ENCODE measurements around the gene LIMA1.
A peak's percentile ranks its signal among the peaks of the same experiment; 100 is the strongest.
"Not testable (repeated sequence)": the region's sequence is repeated elsewhere in the genome, so short reads cannot be mapped to it uniquely, and the experiment has no call there.

The LIMA1 gene

DNA sequence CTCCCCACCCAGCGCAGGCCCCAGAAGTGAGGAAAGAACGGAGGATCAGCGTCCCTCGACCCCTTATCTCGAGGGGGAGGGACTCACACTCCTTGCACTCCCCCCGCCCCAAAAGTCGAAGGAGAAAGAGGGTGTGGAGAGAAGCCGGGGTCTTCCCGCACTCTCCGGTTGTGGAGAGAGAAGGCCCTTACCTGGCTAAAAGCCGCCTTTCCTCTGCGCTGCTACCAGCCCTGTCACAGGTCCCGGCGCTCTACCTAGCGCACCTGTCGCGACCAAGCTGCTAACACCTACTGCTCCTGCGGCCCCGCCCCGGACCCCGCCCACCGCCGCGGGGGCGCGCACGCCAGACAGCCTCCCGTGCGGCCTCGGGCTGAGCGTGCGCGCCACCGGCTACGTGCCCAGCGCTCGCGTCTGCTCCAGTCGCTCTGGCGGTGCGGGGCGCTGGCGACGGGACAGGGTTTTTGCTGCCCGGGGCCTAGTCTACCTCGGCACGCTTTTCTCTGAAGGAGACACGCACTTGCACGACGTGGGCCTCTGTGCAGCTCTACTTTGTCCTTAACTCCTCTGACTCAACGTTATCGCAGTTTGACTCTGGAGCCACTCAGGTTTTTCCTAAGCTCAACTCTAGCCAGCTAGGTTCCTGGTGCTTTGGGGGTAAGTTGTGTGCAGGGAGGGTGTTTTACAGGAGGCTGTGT lies at the start of gene LIMA1:
Gene LIMA1 (minus strand): TSS at position 292 of the 695 bp plus-strand sequence. CDS start 34,769 bp downstream, outside the sequence.
- peak; percentile 63 for DNase-seq

GRCh38 chr12:50331745-50332144 lies 48.4 kb upstream of the LIMA1 start:
- DNase-seq = no peak

DNA sequence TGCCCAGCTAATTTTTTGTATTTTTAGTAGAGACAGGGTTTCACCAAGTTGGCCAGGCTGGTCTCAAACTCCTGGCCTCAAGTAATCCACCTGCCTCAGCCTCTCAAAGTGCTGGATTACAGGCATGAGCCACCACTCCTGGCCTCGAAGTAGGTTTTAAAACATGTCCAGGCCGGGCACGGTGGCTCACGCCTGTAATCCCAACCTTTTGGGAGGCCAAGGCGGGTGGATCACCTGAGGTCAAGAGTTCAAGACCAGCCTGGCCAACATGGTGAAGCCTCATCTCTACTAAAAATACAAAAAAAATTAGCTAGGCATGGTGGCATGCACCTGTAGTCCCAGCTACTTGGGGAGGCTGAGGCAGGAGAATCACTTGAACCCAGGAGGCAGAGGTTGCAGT lies 45.3 kb upstream of the LIMA1 start:
- not testable (repeated sequence) for DNase-seq

DNA sequence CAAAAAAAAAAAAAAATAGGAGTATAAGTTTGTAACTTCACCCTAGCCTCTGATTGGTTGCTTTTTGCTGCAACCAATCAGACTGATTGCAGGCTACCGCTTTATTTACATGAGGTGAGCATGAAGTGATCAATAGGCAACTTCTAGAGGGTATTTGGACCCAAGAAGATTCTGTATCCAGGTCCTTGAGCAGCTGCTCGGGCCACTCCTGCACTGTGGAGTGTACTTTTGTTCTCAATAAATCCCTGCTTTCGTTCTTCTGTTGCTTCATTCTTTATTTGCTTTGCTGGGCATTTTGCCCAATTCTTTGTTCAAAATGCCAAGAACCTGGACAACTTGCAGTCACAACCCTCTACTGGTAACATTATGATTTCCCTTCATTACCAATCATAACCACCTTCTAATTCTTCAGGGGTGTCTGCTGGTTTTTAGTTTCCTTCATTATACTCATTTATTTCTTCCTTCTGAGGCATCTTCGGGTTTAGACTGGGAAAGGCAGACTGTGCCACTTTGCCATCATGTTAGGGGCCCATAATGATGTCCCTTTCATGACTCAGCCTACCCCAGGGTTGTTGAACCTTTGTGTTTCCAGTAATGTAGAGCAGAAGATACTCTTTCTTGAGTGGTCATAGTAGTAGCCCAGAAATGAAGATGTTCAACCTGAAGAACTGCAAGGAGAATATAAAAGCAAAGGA lies 43.4 kb upstream of the LIMA1 start:
- peak; percentile 12 for DNase-seq

DNA sequence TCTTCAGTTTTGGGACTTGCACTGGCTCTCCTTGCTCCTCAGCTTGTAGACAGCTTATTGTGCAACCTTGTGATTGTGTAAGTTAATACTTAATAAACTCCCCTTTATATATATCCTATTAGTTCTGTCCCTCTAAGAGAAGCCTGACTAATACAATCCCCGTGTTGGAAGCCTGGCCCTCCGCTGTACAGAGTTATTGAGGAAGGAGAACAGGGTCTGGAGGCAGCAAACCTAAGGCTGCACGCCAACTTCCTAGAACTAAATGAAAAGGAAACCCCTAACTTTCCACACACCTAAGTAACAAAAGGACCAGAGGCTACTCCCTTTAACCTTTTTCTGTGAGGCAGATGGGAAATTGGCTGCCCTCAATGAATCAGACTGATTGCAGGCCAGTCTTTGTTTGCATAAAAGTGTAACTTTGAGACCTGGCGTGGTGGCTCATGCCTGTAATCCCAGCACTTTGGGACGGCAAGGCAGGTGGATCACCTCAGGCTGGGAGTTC lies 42.6 kb upstream of the LIMA1 start:
- DNase-seq = no peak

- DNase-seq = not testable (repeated sequence)
These were observed 41.5 kb upstream of the LIMA1 start for GRCh38 chr12:50324770-50325169.

GRCh38 chr12:50324077-50324476 lies 40.8 kb upstream of the LIMA1 start:
- DNase-seq = not testable (repeated sequence)

- no peak for DNase-seq
These were observed 38.9 kb upstream of the LIMA1 start for GRCh38 chr12:50322206-50322605.

DNA sequence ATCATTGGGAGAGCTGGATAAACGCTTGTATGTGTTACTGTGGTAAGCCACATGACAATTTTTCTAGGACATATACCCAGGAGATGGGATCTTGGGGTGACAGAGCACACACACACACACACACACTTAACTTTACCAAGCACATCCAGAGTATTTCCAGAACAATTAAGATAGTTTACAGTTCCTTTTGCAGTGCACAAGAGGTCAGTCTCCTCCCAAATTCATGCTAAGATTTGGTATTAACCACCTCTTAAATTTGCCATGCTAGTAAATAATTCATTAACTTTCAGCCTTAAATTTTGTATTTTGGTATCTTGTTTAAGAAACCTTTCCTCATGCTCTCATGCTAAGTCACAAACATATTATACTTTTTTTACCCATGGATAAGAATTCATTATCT lies 33.9 kb upstream of the LIMA1 start:
- DNase-seq = no peak

- DNase-seq = no peak
These were observed 32.5 kb upstream of the LIMA1 start for GRCh38 chr12:50315803-50316202.

- peak; percentile 10 for DNase-seq
These were observed 31.5 kb upstream of the LIMA1 start for GRCh38 chr12:50314636-50315312.

DNA sequence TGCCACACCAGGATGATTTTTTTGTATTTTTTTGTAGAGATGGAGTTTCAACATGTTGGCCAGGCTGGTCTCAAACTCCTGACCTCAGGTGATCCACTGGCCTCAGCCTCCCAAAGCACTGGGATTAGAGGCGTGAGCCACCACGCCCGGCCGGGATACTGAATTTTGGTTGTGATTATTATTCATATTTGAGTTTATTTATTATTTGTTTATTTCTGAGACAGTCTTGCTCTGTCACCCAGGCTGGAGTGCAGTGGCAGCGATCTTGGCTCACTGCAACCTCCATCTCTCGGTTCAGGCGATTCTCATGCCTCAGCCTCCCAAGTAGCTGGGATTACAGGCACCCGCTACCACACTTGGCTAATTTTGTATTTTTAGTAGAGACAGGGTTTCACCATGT lies 30.7 kb upstream of the LIMA1 start:
- not testable (repeated sequence) for DNase-seq

DNA sequence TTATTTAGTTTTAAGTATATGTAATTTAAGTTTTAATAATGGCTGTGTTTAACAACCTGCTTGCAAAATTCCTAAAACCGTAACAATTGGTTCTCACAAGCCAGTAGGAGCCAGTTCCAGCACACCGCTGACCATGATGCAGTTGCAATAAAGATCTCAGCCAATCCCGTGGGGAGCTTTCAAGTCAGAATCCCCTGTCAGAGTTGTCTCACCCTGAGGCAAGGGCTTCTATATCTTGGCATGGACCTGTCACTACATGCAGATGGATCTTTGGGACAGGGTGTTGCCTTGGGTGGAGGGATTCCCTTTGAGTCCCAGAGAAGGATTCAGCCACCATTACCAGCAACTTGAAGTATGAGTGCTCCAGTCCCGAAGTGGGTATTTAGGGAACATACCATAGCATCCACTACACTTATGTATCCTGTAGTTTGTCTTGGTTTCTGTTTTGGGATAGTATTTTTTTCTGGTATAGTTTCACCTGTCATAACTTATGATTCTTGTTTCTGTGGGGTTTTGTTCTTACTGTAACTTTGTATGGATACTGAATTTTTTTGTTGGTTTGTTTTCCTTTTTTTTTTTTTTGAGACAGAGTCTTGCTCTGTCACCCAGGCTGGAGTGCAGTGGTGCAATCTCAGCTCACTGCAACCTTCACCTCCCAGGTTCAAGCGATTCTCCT lies 30.1 kb upstream of the LIMA1 start:
- DNase-seq = no peak

- DNase-seq = not testable (repeated sequence)
These were observed 28.7 kb upstream of the LIMA1 start for GRCh38 chr12:50311858-50312609.

DNA sequence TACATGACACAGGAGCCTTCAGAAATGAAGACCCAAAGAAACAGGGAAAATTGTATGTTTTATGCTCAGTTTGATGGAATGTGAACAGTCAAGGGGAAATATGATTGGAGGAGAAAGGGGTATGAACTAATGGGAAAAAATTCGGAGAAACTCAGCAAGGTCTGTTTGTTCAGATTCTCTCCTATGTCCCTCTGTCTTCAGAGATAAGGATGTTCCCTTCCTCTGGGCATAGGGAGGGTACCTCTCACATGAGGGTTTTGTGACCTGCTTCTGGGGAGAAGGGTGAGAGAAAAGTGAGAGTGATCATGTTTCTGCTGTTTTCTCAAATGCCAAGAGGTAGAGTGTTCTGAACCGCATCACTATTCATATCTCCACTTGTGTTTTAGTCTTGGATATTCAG lies 26.6 kb upstream of the LIMA1 start:
- no peak for DNase-seq

DNA sequence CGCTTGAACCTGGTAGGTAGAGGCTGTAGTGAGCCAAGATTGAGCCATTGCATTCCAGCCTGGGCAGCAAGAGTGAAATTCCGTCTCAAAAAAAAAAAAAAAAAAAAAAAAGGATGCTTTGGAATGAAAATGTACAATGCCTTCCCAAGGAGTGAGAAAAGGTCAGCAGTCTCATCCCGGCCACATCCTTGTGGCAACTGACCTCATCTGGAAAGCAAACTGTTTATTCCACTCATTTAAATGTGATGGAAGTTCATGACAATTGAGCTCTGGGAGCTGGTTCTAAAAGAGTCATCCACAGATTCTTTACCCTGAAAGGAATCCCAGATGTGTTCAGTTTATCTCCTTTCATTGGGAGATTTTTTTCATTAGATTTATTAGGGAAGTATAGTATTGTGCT lies 19.4 kb upstream of the LIMA1 start:
- no peak for DNase-seq

- DNase-seq = no peak
These were observed 14.7 kb upstream of the LIMA1 start for GRCh38 chr12:50297996-50298395.

DNA sequence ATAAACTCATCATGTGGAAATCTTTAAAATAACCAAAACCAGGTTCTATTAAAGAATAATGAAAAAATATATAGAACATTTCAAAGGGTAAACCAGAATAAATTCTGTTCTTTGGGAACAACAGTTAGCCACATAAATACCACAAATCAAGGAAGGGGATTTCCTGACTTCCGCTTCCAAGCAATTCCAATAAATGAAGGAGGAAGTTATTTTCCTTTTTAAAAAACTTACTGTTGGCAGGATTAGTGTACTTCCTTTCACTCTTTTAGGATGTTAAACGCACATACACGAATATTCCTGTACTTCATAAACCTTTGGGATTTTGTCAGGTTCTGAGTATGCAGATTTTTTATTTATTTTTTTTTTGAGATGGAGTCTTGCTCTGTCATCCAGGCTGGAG lies 13.7 kb upstream of the LIMA1 start:
- no peak for DNase-seq

- no peak for DNase-seq
These were observed 13.2 kb upstream of the LIMA1 start for GRCh38 chr12:50296554-50296953.

GRCh38 chr12:50291377-50291776 lies 8.1 kb upstream of the LIMA1 start:
- DNase-seq = no peak

GRCh38 chr12:50290692-50291091 lies 7.4 kb upstream of the LIMA1 start:
- not testable (repeated sequence) for DNase-seq

- DNase-seq = no peak
These were observed 4.0 kb upstream of the LIMA1 start for GRCh38 chr12:50287271-50287670.

All from SHP77 treated with DMSO at 0.1 percent for 48 hours (cell line).